H7 (cell line): ENCODE data around the gene TREM2. TPM values are rescaled to one million over a fixed set of nuclear protein-coding genes. Genes with fewer than 3 reads are reported as not detected.

Experiments
- DNase-seq: peaks from one replicate; pipeline ENCODE4 v3.0.0; 2012
- H3K27me3 ChIP-seq: 2 replicates; pipeline ENCODE4 v1.6.0; 2011; ENCODE audit warnings: mild to moderate bottlenecking, low read length; ENCODE audit not compliant: control insufficient read depth, insufficient read depth
- H3K36me3 ChIP-seq: replicated peaks from 2 replicates; pipeline ENCODE4 v1.5.1; 2011; ENCODE audit warnings: low read length; ENCODE audit not compliant: control insufficient read depth, insufficient read depth
- H3K4me3 ChIP-seq: 2 replicates; pipeline ENCODE4 v1.5.1; 2011; ENCODE audit warnings: low read depth, mild to moderate bottlenecking, control low read depth, low read length, moderate library complexity; ENCODE audit not compliant: insufficient read depth
- total RNA-seq: library from RNA; depleted of rRNA; stranded (reverse); fragments of >200 nt; shearing (Covaris generic); gene quantifications from 2 replicates; pipeline ENCODE4 v1.2.3, GENCODE V29; 2014

The TREM2 gene
- total RNA-seq, 1 experiment from 2014 or later: not detected

GRCh38 chr6:41171908-41172307 lies 9.0 kb upstream of the TREM2 start:
- no peak overlapping the region for H3K4me3 ChIP-seq
- no peaks in the 10 kb centered on the region for H3K27me3 ChIP-seq
- H3K36me3 ChIP-seq: no peaks in the 10 kb centered on the region
- peak; percentile 66 for DNase-seq

GRCh38 chr6:41170547-41171160 lies 7.7 kb upstream of the TREM2 start:
- no peak for DNase-seq
- Histone ChIP-seq H3K4me3 (no peak overlapping the region), H3K36me3 (no peaks in the 10 kb centered on the region), H3K27me3 (no peaks in the 10 kb centered on the region)

GRCh38 chr6:41167173-41167963 lies 4.5 kb upstream of the TREM2 start:
- Histone ChIP-seq H3K4me3 (no peak overlapping the region), H3K36me3 (no peaks in the 10 kb centered on the region), H3K27me3 (no peaks in the 10 kb centered on the region)
- DNase-seq: peak; percentile 66

- H3K4me3 ChIP-seq: no peak overlapping the region
- DNase-seq: no peak
- H3K36me3 ChIP-seq: no peaks in the 10 kb centered on the region
- no peaks in the 10 kb centered on the region for H3K27me3 ChIP-seq
These were observed 1.7 kb upstream of the TREM2 start for GRCh38 chr6:41164551-41165120.

GRCh38 chr6:41163419-41163717 lies 452 bp upstream of the TREM2 start:
- H3K27me3 ChIP-seq: no peaks in the 10 kb centered on the region
- DNase-seq: no peak
- no peaks in the 10 kb centered on the region for H3K36me3 ChIP-seq
- no peak overlapping the region for H3K4me3 ChIP-seq

- H3K27me3 ChIP-seq: no peaks in the 10 kb centered on the region
- no peak for DNase-seq
- no peak overlapping the region for H3K4me3 ChIP-seq
- no peaks in the 10 kb centered on the region for H3K36me3 ChIP-seq
These were observed 914 bp downstream of the TREM2 start for GRCh38 chr6:41161851-41162552.

GRCh38 chr6:41161380-41161779 lies 1.5 kb downstream of the TREM2 start:
- H3K36me3 ChIP-seq: no peaks in the 10 kb centered on the region
- H3K27me3 ChIP-seq: no peaks in the 10 kb centered on the region
- DNase-seq: no peak
- H3K4me3 ChIP-seq: no peak overlapping the region

- H3K27me3 ChIP-seq: no peaks in the 10 kb centered on the region
- H3K36me3 ChIP-seq: no peaks in the 10 kb centered on the region
- H3K4me3 ChIP-seq: no peak overlapping the region
- no peak for DNase-seq
These were observed 2.0 kb downstream of the TREM2 start for GRCh38 chr6:41160933-41161332.

- Histone ChIP-seq H3K4me3 (no peak overlapping the region), H3K36me3 (no peaks in the 10 kb centered on the region), H3K27me3 (no peaks in the 10 kb centered on the region)
- no peak for DNase-seq
These were observed 3.4 kb downstream of the TREM2 start for GRCh38 chr6:41159415-41160082.

- H3K27me3 ChIP-seq: no peaks in the 10 kb centered on the region
- no peak for DNase-seq
- no peaks in the 10 kb centered on the region for H3K36me3 ChIP-seq
- no peak overlapping the region for H3K4me3 ChIP-seq
These were observed 5.6 kb downstream of the TREM2 start for GRCh38 chr6:41157323-41157722.

GRCh38 chr6:41156771-41157170 lies 6.1 kb downstream of the TREM2 start:
- H3K4me3 ChIP-seq: no peak overlapping the region
- H3K36me3 ChIP-seq: no peaks in the 10 kb centered on the region
- no peak for DNase-seq
- no peaks in the 10 kb centered on the region for H3K27me3 ChIP-seq

- no peak for DNase-seq
- no peaks in the 10 kb centered on the region for H3K36me3 ChIP-seq
These were observed 6.9 kb downstream of the TREM2 start for GRCh38 chr6:41156001-41156400.

GRCh38 chr6:41155132-41155805 lies 7.6 kb downstream of the TREM2 start:
- no peak overlapping the region for H3K4me3 ChIP-seq
- H3K27me3 ChIP-seq: no peaks in the 10 kb centered on the region
- no peaks in the 10 kb centered on the region for H3K36me3 ChIP-seq
- DNase-seq: no peak

More at GRCh38 chr6:41156001-41156400, 6.9 kb downstream of the TREM2 start:
- H3K27me3 ChIP-seq: no peaks in the 10 kb centered on the region
- no peak overlapping the region for H3K4me3 ChIP-seq

- H3K27me3 ChIP-seq: no peaks in the 10 kb centered on the region
- H3K36me3 ChIP-seq: no peaks in the 10 kb centered on the region
- no peak within 1 kb of the TSS for H3K4me3 ChIP-seq
- DNase-seq: no peak
These were observed 8.8 kb downstream of the TREM2 start, which contains the start of gene TREML1 for GRCh38 chr6:41153992-41154625. Gene TREML1, minus strand, starts transcription at chr6:41154347. Its CDS starts 59 bp downstream, at chr6:41154288.
